NCI-H1417 treated with DMSO at 0.1 percent for 48 hours (cell line): ENCODE data around the gene HPCA.
"Not testable (repeated sequence)": the region's sequence is repeated elsewhere in the genome, so short reads cannot be mapped to it uniquely, and the experiment has no call there.

Experiments used
- DNase-seq: peaks from one replicate; lab custom pipeline; 2025; lab: John Stamatoyannopoulos, UW

Gene HPCA

GRCh38 chr1:32902535-32902920, 16.2 kb downstream of the HPCA start:
- no peak for DNase-seq

DNA sequence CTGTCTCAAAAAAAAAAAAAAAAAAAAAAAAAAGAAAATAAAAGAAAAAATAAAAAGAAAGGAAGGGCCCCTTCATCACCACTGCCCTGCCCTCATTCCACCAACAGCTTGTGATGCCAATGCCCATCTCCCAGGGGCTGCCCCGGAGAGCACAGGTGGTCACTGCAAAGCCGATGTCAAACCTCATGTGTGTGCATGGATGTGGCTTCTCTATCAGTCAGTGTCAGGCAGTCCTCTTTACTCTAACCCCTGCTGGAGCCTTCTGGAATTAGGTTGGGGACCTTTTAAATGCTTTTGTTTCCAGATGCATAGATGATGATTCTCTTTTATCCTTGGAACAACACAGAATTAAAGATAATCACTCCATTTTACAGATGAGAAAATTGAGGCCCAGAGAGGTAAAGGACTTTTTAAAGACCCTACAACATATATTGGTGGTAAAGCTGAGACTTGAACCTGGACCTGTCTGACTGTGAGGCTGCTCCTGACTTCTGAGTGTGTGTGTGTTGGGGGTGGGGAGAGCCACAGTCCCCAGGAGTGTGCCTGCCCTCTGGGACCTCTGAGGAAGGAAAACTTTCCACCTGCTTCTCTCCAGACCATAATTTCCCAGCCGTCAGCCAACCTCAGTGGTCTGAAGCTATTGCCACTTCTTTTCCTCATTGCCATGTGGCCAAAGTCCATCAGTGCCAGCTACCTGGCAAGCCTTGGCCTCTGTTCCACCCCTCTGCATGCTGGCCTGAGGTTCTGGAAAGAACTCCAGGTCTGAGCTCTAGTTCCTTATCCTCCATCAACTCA, 17.9 kb downstream of the HPCA start:
- DNase-seq, result no peak

GRCh38 chr1:32904797-32905196, 18.5 kb downstream of the HPCA start:
- no peak for DNase-seq

GRCh38 chr1:32905588-32905987, 19.3 kb downstream of the HPCA start:
- DNase-seq, result not testable (repeated sequence)

DNA sequence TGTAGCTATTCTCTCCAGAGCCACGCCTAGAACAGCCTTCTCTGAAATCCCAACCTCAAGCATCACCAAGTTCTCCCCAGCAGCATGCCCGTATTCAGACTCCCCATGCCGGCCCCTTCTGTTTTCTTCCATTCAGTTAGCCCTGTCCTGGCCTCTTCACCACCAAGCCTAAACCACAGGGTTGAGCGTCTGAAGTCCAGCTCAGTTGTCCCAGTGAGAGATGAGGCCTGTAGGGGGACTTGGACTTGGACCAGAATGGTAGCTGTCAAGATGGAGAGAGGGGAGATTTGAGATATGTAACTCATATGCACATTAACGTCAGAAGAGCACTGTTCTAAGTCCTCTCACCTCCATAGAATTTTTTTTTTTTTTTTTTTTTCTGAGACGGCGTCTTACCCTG, 20.4 kb downstream of the HPCA start:
- no peak for DNase-seq

GRCh38 chr1:32907435-32907834, 21.1 kb downstream of the HPCA start:
- DNase-seq, result no peak

GRCh38 chr1:32910319-32910718, 24.0 kb downstream of the HPCA start:
- no peak for DNase-seq

DNA sequence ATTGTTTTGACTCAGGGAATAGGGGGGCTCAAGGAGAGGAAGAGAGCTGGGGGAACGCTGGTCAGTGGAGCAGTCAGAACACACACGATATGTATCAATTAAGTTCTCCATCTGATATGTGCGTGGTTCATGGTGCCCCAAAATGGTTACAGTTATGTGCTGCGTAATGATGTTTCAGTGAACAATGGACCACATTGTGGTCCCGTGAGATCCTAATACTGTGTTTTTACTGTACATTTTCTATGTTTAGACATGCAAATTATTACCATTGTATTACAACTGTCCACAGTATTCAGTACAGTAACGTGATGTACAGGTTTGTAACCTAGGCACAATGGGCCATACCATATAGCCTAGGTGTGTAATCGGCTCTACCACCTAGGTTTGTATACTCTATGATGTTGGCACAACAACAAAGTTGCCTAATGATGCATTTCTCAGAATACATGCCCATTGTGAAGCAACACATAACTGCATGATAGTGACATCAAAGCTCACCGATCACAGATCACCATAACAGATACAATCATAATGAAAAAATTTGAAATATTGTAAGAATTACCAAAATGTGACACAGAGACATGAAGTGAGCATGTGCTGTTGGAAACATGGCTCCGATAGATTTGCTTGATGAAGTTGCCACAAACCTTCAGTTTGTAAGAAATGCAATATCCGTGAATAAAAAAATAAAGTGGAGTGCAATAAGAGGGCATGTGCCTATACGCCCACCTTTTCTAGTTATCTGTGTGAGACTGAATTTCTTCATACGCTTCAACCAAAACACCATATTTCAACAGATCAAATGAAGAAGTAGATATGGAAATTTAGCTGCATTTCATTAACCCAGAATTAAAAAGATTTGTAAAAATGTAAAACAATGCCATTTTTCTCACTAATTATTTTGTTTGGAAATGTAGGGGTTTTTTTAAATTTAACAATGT, 29.7 kb downstream of the HPCA start:
- DNase-seq, result no peak

GRCh38 chr1:32917521-32917920, 31.2 kb downstream of the HPCA start:
- DNase-seq, result no peak

- no peak for DNase-seq
Measured at GRCh38 chr1:32918179-32918578, 31.9 kb downstream of the HPCA start.

DNA sequence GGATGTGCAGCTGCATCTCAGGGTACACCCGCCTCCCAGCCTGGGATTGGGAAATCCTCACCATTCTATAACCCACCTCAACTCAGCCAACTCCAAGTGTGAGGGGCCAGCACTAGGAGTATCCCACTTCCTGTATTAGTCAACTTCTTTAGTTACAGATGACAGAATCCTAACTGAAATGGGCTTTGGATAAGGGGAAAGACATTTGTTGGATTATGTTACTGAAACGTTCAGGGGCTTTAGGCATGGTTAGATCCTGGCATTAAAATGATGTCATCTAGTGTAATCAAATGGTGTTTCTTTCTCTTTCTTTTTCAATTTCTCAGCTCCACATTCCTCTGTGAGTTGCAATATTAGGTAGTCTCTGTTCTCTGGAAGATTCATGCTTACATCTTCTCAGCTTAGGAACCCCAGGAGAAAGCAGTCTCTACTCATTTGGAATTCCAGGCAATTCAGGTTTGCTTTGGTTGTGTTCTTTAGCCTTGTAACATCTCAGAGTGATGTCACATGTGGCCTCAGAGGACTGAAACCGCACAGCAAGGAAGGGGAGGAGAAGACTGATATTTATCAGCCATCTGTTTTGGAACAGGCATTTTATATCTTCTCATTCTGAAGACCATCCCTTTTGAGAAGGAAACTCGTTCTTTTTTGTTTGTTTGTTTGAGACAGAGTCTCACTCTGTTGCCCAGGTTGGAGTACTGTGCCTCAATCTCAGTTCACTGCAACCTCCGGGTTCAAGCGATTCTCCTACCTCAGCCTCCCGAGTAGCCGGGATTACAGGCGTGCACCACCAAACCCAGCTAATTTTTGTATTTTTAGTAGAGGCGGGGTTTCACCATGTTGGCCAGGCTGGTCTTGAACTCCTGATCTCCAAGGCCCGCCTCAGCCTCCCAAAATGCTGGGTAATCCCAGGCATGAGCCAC, 33.8 kb downstream of the HPCA start:
- DNase-seq, result no peak

GRCh38 chr1:32920833-32921232, 34.5 kb downstream of the HPCA start:
- DNase-seq, result no peak

GRCh38 chr1:32924881-32925344, 38.6 kb downstream of the HPCA start:
- no peak for DNase-seq

DNA sequence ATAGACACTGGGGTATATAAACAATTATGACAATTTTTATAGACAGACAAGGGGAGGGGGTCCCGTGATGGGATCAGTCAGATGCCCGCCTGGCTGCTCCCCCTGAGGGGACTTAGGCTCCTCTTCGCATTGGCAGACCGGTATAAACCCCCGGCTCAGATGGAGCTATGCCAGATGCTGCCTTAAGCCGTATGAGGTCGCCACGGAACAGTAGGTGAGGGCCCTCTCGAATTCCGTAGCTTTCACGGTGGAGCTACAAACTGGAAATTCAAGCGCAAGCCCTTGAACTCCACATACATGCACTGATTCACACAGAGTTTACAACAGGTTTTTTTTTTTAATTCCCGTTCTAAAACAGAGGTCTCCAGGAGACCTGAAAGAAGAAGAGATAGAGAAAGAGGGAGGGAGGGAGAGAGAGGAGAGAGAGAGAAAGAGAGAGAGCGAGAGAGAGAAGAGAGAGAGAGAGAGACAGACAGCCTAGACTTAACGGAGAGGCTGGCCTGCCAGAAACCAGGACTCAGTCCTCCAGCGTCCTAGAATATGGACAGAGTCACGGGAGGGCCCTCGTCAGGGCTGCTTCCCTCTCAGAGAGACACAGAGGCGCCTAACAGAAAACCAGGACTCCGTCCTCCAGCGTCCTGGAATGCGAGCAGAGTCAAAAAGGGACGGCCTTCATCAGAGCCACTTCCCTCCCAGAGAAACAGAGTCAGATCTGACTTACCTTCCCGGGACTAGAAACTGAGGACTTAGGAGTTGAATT, 39.3 kb downstream of the HPCA start:
- DNase-seq, result no peak

- DNase-seq, result no peak
Measured at GRCh38 chr1:32926562-32926961, 40.3 kb downstream of the HPCA start.

GRCh38 chr1:32927441-32927840, 41.1 kb downstream of the HPCA start:
- no peak for DNase-seq

- no peak for DNase-seq
Measured at GRCh38 chr1:32928285-32928684, 42.0 kb downstream of the HPCA start.

- DNase-seq, result no peak
Measured at GRCh38 chr1:32928715-32929114, 42.4 kb downstream of the HPCA start.

DNA sequence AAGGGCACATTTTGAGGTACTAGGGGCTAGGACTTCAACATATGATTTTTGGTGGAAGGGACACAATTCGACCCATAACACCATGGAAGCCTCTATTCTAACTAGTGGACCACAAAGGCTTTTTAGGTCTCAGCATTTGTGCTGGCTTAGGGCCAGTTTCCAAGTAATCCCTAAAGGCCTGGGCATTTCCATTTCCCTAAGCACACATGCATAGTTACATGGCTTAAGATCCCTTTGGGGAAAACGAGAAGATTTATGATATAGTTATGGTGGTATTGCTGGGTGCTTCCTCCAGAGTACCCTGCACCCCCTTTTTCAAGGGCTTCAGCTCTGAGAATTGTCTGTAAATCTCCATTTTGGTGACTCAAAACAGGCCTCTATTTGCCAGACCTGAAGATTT, 43.1 kb downstream of the HPCA start:
- DNase-seq, result no peak

GRCh38 chr1:32931760-32932159, 45.5 kb downstream of the HPCA start:
- DNase-seq, result no peak

DNA sequence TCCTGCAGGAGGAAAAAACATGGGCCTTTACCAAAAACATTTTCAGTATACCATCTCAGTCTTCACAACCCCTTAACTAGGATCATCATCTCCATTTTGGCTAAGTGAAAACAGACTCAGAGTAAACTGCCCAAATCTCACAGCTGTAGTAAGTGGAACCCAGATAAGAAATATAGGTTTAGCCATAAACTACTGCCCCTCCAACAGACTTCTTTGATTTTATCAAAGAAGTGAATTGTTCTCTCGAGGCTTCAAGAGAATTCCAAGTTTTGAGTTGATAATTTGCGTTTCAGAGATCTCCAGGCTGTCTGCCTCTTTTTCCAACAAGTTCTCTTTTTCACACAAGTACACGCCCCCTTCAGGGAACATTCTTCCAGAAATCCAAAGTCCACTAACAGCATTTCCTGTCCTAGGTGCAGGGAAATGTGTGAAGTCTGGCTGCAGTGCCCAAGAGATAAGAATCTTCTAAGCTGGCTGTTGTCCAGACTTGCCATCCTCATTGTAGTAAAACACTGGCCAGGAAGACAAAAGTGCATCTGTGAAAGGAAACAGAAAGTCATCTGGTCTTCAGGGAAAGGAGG, 47.5 kb downstream of the HPCA start:
- no peak for DNase-seq
